H9 (cell line): ENCODE measurements around the gene RNF157. TPM values are rescaled to one million over a fixed set of nuclear protein-coding genes. Genes with fewer than 3 reads are reported as not detected.

Source experiments
- DNase-seq: peaks from one replicate; pipeline ENCODE4 v3.0.0-alpha.2; 2017
- H2AFZ ChIP-seq: one replicate; pipeline ENCODE4 v1.6.1; 2013; ENCODE audit warnings: mild to moderate bottlenecking, low read length, control low read depth, moderate library complexity
- H2AK5ac ChIP-seq: 2 replicates; pipeline ENCODE4 v1.6.1; 2013; ENCODE audit warnings: low read length, control low read depth, mixed read lengths; ENCODE audit not compliant: insufficient read length
- H2BK120ac ChIP-seq: one replicate; pipeline ENCODE4 v1.6.1; 2013; ENCODE audit warnings: low read depth, mild to moderate bottlenecking, low read length, control low read depth, inconsistent platforms; ENCODE audit not compliant: poor library complexity, severe bottlenecking
- H2BK12ac ChIP-seq: 2 replicates; pipeline ENCODE4 v1.6.1; 2013; ENCODE audit warnings: low read length, control low read depth, mixed read lengths, low read depth; ENCODE audit not compliant: insufficient read length
- H2BK15ac ChIP-seq: 2 replicates; pipeline ENCODE4 v1.6.1; 2013; ENCODE audit warnings: low read depth, low read length, control low read depth
- H2BK20ac ChIP-seq: one replicate; pipeline ENCODE4 v1.6.1; 2013; ENCODE audit warnings: low read depth, mild to moderate bottlenecking, low read length, control low read depth, inconsistent platforms; ENCODE audit not compliant: poor library complexity, severe bottlenecking
- H2BK5ac ChIP-seq: 2 replicates; pipeline ENCODE4 v1.6.1; 2013; ENCODE audit warnings: low read length, control low read depth, mixed read lengths; ENCODE audit not compliant: insufficient read length
- H3K14ac ChIP-seq: 2 replicates; pipeline ENCODE4 v1.6.1; 2013; ENCODE audit warnings: low read length, control low read depth; ENCODE audit not compliant: insufficient read depth
- H3K18ac ChIP-seq: 2 replicates; pipeline ENCODE4 v1.6.1; 2013; ENCODE audit warnings: low read depth, mild to moderate bottlenecking, mixed read lengths, low read length, control low read depth; ENCODE audit not compliant: insufficient read length
- H3K23ac ChIP-seq: 2 replicates; pipeline ENCODE4 v1.6.1; 2013; ENCODE audit warnings: low read length, control low read depth, mixed read lengths, low read depth; ENCODE audit not compliant: insufficient read length
- H3K23me2 ChIP-seq: 2 replicates; pipeline ENCODE4 v1.6.1; 2013; ENCODE audit warnings: low read depth, mild to moderate bottlenecking, mixed read lengths, low read length, control low read depth; ENCODE audit not compliant: insufficient read length, poor library complexity, severe bottlenecking
- H3K27ac ChIP-seq: 2 replicates; pipeline ENCODE4 v1.5.1; 2013; ENCODE audit warnings: low read length, control low read depth, mixed read lengths, low read depth; ENCODE audit not compliant: insufficient read length
- H3K27me3 ChIP-seq: 2 replicates; pipeline ENCODE4 v1.6.1; 2013; ENCODE audit warnings: low read length, control low read depth, inconsistent platforms; ENCODE audit not compliant: insufficient read depth
- H3K4ac ChIP-seq: 2 replicates; pipeline ENCODE4 v1.6.1; 2013; ENCODE audit warnings: low read depth, mild to moderate bottlenecking, control low read depth, inconsistent platforms, low read length, moderate library complexity
- H3K4me1 ChIP-seq: 2 replicates; pipeline ENCODE4 v1.6.1; 2013; ENCODE audit warnings: low read length, control low read depth, inconsistent platforms; ENCODE audit not compliant: insufficient read depth
- H3K4me2 ChIP-seq: 2 replicates; pipeline ENCODE4 v1.6.1; 2013; ENCODE audit warnings: low read length, control low read depth, mixed read lengths; ENCODE audit not compliant: insufficient read length, insufficient read depth
- H3K56ac ChIP-seq: 2 replicates; pipeline ENCODE4 v1.6.1; 2013; ENCODE audit warnings: low read depth, mild to moderate bottlenecking, mixed read lengths, low read length, control low read depth; ENCODE audit not compliant: insufficient read length
- H3K79me1 ChIP-seq: 2 replicates; pipeline ENCODE4 v1.6.1; 2013; ENCODE audit warnings: low read depth, mild to moderate bottlenecking, moderate library complexity, low read length, control low read depth, inconsistent platforms; ENCODE audit not compliant: insufficient read depth, poor library complexity, severe bottlenecking
- H3K79me2 ChIP-seq: 2 replicates; pipeline ENCODE4 v1.6.1; 2013; ENCODE audit warnings: low read length, control low read depth, inconsistent platforms; ENCODE audit not compliant: insufficient read depth
- H3K9ac ChIP-seq: 2 replicates; pipeline ENCODE4 v1.6.1; 2013; ENCODE audit warnings: low read length, control low read depth, mixed read lengths; ENCODE audit not compliant: insufficient read length; ENCODE audit errors: extremely low read depth
- H3K9me3 ChIP-seq: one replicate; pipeline ENCODE4 v1.6.1; 2013; ENCODE audit warnings: low read depth, low read length, inconsistent platforms; ENCODE audit not compliant: control insufficient read depth
- H3T11ph ChIP-seq: one replicate; pipeline ENCODE4 v1.6.1; 2013; ENCODE audit warnings: mild to moderate bottlenecking, low read length, control low read depth, inconsistent platforms
- H4K20me1 ChIP-seq: one replicate; pipeline ENCODE4 v1.6.1; 2013; ENCODE audit not compliant: control insufficient read depth, insufficient read length, insufficient read depth
- H4K5ac ChIP-seq: 2 replicates; pipeline ENCODE4 v1.6.1; 2013; ENCODE audit warnings: low read depth, mild to moderate bottlenecking, mixed read lengths, low read length, control low read depth; ENCODE audit not compliant: insufficient read length
- H4K8ac ChIP-seq: replicated peaks from 2 replicates; pipeline ENCODE4 v1.6.1; 2013; ENCODE audit warnings: low read length, control low read depth, mixed read lengths, low read depth; ENCODE audit not compliant: insufficient read length
- H4K91ac ChIP-seq: 2 replicates; pipeline ENCODE4 v1.6.1; 2013; ENCODE audit warnings: low read depth, mild to moderate bottlenecking, moderate library complexity, mixed read lengths, low read length, control low read depth; ENCODE audit not compliant: insufficient read length
- H3K27ac Mint-ChIP-seq, 3 experiments: 2 replicates in 2 of 3; 3 replicates in 1 of 3; pipeline ENCODE4 v1.8.0; 2020 to 2021; ENCODE audit warnings: mixed read lengths in 3 of 3, mild to moderate bottlenecking in 1 of 3, moderate library complexity in 1 of 3
- H3K27me3 Mint-ChIP-seq: 2 replicates; pipeline ENCODE4 v1.8.0; 2021; ENCODE audit warnings: low read depth, mild to moderate bottlenecking, moderate library complexity, mixed read lengths
- H3K36me3 Mint-ChIP-seq, 3 experiments: 2 replicates in 2 of 3; 3 replicates in 1 of 3; pipeline ENCODE4 v1.8.0; 2020 to 2021; ENCODE audit warnings: low read depth in 3 of 3, mixed read lengths in 3 of 3; ENCODE audit not compliant: insufficient read depth in 1 of 3
- H3K4me1 Mint-ChIP-seq, 2 experiments: 2 replicates each; pipeline ENCODE4 v1.8.0; 2020; ENCODE audit warnings: mixed read lengths in 2 of 2
- H3K4me3 Mint-ChIP-seq, 2 experiments: 2 replicates in 1 of 2; 3 replicates in 1 of 2; pipeline ENCODE4 v1.8.0; 2020 to 2021; ENCODE audit warnings: mild to moderate bottlenecking in 2 of 2, mixed read lengths in 2 of 2, moderate library complexity in 1 of 2
- H3K9me3 Mint-ChIP-seq, 2 experiments: 2 replicates in 1 of 2; 3 replicates in 1 of 2; pipeline ENCODE4 v1.8.0; 2020; ENCODE audit warnings: mild to moderate bottlenecking in 2 of 2, mixed read lengths in 2 of 2, moderate library complexity in 1 of 2
- CTCF ChIP-seq: fragments of 200-600 bp; sonication (generic); conservative IDR thresholded peaks from 3 replicates; pipeline ENCODE4 v1.8.0; 2021; ENCODE audit warnings: antibody characterized with exemption, mild to moderate bottlenecking
- WGBS: extraction: QIAGEN DNeasy Blood & Tissue Kit; methylation state at CpG from one replicate; pipeline ENCODE4 v1.1.7; 2013; ENCODE audit warnings: missing lambda C conversion rate, low lambda C conversion rate, mixed read lengths; ENCODE audit not compliant: insufficient read length; ENCODE audit errors: extremely low coverage; 5-methylcytosine and 5-hydroxymethylcytosine counted together
- total RNA-seq: library from RNA; stranded (reverse); gene quantifications from 2 replicates; pipeline ENCODE4 v1.2.1, GENCODE V29; 2021

The RNF157 gene
- total RNA-seq, 1 experiment from 2014 or later = 9.9 TPM

- Histone ChIP-seq H4K8ac (no peak within 1 kb of the TSS), H3K14ac (peak within 1 kb of the TSS; percentile 93; the same call in 1 of the 2 replicates), H3K4ac (no peak within 1 kb of the TSS), H3K9ac (peak within 1 kb of the TSS; percentile 66), H2AFZ (no peak within 1 kb of the TSS), H3K4me2 (peak within 1 kb of the TSS; percentile 94), H3K79me1 (no peaks in the 10 kb centered on the region), H3K27ac (peak within 1 kb of the TSS; percentile 42), H3T11ph (no peak within 1 kb of the TSS), H3K56ac (no peak within 1 kb of the TSS), H4K91ac (no peak within 1 kb of the TSS), H4K20me1 (peaks cover 4% of the 10 kb centered on the region), H2BK20ac (no peak within 1 kb of the TSS), H2BK15ac (no peak within 1 kb of the TSS), H2BK12ac (no peak within 1 kb of the TSS), H4K5ac (peak within 1 kb of the TSS; percentile 26), H3K9me3 (no peaks in the 10 kb centered on the region), H2AK5ac (no peak within 1 kb of the TSS), H2BK120ac (no peak within 1 kb of the TSS), H2BK5ac (no peak within 1 kb of the TSS), H3K18ac (peak within 1 kb of the TSS; percentile 88), H3K79me2 (no peaks in the 10 kb centered on the region), H3K23me2 (peaks cover 11% of the 10 kb centered on the region), H3K27me3 (no peaks in the 10 kb centered on the region), H3K23ac (no peak within 1 kb of the TSS), H3K4me1 (peaks cover 6% of the 10 kb centered on the region)
- Mint-ChIP-seq H3K27ac (peak within 1 kb of the TSS; percentile 98 to 99 (median 99)), H3K27me3 (no peaks in the 10 kb centered on the region; the same call in none of the 2 replicates), H3K4me1 (peaks cover 18 to 29% of the 10 kb centered on the region in 2 experiments), H3K9me3 (peaks cover 0 to 3% of the 10 kb centered on the region in 2 experiments; a peak in 1 of 5 replicates), H3K4me3 (peak within 1 kb of the TSS; percentile 97 to 98), H3K36me3 (peaks cover 19 to 38% (median 31%) of the 10 kb centered on the region in 3 experiments)
- WGBS = no CpG with 5 or more reads among the region's 55 CpGs
- no peak for TF ChIP-seq CTCF
- DNase-seq = peak; percentile 96
Observed at GRCh38 chr17:76103274-76104139, 136.8 kb downstream of the RNF157 start, which contains the start of gene EXOC7. Gene EXOC7, minus strand, starts transcription at chr17:76103787. Its CDS starts 95 bp downstream, at chr17:76103692.
